ENCODE data around the gene ABCA13.

ABCA13 gene

GRCh38 chr7:48443051-48443450 lies 271.8 kb downstream of the ABCA13 start:
- DNase-seq = no peak

- DNase-seq = no peak
Measured at GRCh38 chr7:48446721-48447120, 275.5 kb downstream of the ABCA13 start.

DNA sequence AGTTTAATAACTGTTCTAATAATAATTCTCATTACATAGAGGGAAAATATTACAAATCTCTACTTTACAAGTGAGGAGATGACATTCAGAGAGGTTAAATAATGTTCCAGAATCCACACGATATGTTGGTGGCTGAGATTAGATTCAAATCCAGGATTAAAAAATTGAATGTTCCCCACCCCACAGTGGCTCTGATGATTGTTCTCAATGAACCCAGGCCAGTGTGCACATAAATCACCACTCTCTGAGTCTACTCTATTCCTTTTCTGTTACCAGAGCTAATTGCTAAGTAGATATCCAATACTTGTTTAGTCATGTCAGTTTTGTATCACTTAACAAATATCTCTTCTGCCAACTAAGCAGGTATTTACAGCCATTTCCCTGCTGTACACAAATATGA lies 281.0 kb downstream of the ABCA13 start:
- peak; percentile 28 for DNase-seq

GRCh38 chr7:48454750-48455192 lies 283.5 kb downstream of the ABCA13 start:
- no peak for DNase-seq

DNA sequence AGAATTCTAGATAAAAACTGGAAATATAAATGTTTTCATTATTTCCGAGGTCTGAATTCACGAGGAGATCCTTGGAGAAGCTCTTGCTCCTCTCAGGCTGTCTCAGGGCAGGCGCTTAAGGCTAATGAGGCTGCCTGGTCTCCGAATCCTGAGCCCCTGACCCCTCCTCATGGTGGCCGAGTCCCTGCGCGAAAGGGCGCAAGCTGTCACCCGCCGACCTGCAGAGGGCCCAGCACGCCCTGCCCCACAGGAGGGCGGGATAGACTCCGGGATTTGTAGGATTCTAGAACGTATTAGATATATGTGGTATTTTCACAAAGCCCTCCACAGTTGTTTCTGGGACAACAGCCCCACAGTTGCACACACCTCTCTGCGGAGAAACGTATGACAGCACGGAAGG lies 284.1 kb downstream of the ABCA13 start:
- DNase-seq = no peak

DNA sequence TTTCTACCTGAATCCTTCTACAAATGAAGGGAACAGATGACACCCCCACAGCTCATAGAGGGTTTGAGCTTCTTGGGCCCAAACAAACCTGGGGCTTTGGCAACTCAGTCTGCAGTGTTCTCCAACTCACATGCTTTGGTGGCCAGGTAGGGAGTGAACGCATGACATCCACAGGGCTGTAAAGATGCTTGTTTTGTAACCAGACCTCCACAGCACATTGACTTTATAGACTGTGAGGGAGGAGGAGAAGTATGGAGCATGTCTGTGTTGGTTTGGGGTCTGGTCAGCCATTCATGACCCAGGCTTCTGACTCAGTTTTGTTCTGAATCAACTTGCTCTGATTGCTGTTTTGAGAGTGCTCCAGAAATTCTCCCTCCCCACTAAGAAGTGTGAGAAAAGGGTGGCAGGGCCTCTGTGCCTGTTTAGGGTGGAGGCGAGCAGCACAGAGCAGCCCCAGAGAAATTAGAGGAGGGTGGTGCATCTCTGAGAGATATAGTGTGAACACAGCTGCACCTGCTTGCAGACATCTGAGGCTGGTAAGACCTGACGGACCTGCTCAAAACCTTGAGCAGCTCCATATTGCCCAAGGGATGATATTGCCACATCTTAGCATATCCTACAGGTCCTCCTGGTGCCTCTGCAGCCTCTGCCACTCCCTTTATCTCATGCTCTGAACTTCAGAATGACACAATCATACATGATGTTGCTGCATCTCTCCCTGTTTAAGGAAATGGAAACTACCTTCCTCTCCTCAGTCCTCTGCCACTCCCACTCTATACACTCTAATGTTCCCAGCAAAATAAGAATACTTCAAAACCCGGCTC lies 287.7 kb downstream of the ABCA13 start:
- DNase-seq = no peak

DNA sequence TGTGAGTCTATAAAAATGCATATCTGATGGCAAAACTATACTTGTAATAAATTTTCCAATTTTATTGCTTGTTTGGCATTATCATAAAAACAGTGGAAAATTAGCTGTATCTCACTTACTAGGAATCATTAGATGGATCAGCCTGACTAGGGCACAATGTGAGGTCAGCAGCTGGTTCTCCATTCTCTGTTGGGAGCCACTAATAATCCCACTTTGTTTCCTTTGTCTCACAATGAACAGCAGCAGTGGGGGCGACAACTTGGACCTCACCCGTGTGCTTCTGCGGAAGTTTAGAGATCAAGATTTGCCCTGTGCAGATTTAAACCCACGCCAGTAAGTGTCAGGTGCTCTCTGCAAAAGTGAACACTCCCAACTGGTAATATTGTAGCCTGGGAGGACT lies 295.5 kb downstream of the ABCA13 start:
- no peak for DNase-seq

DNA sequence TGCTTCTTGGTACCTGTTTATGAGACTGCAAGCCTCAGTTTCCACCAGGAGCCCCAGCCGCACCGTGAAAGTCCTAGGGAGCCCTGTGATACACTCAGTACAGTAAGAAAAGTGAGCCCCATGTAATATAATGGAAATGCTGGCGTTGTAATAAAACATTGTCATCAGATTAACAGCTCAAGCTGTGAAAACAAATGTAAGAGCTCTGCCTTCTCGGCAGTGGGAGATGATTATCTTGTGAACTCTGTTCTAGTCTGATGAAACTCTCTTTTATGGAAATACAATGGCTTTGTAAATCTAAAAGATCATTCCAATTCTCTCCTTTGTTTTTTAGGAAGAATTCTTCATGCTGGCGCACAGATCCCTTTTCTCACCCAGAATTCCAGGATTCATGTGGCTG lies 299.9 kb downstream of the ABCA13 start:
- DNase-seq = peak; percentile 12

- DNase-seq = no peak
Measured at GRCh38 chr7:48472640-48473039, 301.4 kb downstream of the ABCA13 start.

DNA sequence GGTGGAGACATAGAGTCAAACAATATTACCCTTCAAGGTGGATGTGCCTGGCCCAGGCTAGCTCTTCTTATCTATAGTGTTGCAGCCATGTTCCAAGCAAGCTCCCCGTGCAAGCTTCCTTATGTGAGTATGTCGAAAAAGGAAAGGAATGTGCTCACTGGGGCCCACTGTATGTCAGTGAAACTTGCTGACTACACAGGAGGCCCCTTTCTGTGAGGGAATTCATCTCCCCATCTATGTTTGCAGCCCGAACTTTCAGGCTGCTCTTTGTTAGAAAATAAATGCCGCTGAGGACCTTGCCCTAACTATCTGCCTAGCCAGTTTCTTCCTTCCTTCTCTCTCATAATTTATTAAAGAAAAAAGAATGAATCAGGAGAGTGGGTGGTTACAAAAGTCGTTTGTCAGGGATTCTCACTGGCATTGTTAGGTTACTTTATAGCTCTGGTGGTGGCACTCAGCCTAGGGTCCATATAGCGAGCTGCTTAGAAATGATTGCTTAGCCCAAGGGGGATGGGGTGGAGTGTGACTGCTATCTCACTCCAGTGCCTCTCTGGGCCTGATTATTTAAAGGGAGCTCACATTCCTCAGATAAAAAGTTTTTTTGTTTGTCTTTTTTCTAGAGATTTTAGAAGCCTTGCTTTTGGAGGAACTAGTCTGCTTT lies 302.1 kb downstream of the ABCA13 start:
- DNase-seq = no peak

DNA sequence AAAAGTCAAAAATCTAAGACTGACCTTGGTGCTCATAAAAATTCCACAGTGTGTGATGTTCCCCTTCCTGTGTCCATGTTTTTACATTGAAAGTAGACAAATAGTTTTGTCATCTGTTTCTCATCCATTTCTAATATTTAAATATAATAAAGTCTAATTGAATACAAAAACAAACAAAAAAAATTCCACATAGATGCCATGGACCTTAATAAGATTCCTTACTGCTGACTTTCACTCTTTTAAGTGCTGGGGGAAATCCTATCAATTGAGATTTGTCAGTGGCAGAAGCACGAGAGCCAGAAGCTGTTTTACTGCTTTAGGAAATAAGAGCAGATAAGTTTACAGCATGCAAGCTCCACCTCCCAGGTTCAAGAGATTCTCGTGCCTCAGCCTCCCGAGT lies 310.0 kb downstream of the ABCA13 start:
- DNase-seq = no peak

GRCh38 chr7:48497521-48497920 lies 326.3 kb downstream of the ABCA13 start:
- DNase-seq = no peak

- DNase-seq = no peak
Measured at GRCh38 chr7:48502021-48502420, 330.8 kb downstream of the ABCA13 start.

DNA sequence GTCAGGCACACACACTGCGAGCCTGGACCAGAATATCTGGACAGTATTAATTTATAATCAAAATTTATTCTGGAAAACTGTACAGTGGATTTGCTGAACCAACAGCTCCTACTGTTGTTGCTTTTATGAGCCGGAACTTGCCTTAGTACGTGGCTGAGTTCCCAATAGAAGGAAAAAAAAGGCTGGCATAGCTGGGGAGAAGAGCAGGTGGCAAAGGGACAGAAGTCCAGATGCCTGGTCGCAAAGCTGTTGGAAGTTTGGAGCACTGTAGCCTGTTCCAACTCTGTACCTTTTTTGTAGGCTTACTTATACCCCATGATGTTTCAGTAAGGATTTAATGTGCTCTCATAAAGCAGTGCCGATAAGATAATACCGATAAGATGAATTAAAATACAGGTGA lies 333.8 kb downstream of the ABCA13 start:
- no peak for DNase-seq

DNA sequence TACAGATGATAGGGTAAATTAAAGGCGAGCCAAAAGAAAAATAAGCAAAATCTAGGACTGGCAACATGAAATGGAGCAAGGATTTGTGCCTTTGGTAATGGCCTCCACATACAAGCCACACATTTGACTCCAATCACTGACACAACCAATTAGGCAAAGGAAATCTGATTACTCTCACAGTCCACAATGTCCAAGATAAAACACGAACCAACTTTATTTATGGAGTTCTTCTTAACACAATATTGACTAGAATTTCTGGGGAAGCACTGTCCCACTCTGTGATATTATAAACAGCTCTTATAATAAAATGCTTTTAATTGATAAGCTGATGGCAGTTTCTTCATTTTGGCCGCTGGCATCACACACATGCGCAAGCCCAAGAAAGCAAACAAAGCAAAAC lies 334.2 kb downstream of the ABCA13 start:
- DNase-seq = no peak

GRCh38 chr7:48506569-48506968 lies 335.3 kb downstream of the ABCA13 start:
- DNase-seq = no peak

DNA sequence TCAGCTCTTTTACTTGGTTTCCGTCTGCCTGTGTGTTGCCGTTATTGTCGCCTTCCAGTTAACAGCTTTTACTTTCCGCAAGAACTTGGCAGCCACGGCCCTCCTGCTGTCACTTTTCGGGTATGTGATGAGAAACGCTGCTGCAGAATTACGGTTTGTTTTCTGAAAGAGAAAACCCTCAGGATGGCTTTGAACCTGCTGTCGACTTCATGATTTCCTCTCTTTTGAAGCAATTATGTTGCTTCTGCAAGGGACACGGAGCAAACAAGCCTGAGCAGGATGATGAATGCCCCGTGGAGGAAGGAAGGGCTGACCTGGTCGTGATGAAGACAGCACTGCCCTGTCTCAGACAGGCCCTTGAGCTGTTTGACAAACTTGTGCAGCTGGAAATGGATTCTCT lies 339.8 kb downstream of the ABCA13 start:
- peak; percentile 20 for DNase-seq

DNA sequence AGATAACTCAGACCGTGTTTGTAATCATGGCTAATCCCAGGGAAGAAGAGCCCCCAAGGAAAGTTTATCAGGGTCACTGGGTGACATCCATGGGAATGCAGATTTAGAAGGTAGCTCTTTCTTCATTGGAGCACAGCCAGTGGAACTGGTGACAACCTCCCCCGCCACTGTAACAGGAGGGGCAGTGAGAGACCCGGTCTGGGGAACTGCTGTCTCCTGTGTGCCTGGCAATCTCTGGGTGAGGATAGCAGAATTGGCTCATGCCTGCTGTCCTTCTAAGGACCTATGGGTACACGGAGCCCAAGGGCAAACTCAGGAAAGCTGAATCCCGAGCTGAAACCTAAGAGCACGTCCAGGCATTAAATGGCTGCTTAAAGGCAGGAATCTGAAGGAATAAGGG lies 341.6 kb downstream of the ABCA13 start:
- no peak for DNase-seq

GRCh38 chr7:48515171-48515570 lies 343.9 kb downstream of the ABCA13 start:
- DNase-seq = no peak

DNA sequence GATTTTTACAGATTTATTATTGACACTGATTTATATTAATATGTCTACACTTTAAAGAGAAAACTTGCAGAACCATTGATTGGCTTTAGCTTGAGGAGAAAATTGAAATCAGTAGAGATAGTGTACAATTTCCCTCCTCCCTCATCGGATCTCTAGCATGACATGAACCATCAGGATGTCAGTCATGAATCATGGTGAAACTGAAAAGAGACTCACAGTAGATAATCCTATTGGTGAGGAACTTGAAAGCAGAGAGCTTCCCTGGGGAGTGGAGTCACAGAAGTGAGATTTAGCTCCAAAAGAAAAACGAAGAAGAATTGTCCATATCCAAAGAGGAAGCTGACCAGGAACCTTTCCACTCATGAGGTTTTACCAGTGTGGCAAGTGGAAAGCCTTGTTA lies 346.8 kb downstream of the ABCA13 start:
- DNase-seq = no peak

- DNase-seq = no peak
Measured at GRCh38 chr7:48522692-48523091, 351.4 kb downstream of the ABCA13 start.

DNA sequence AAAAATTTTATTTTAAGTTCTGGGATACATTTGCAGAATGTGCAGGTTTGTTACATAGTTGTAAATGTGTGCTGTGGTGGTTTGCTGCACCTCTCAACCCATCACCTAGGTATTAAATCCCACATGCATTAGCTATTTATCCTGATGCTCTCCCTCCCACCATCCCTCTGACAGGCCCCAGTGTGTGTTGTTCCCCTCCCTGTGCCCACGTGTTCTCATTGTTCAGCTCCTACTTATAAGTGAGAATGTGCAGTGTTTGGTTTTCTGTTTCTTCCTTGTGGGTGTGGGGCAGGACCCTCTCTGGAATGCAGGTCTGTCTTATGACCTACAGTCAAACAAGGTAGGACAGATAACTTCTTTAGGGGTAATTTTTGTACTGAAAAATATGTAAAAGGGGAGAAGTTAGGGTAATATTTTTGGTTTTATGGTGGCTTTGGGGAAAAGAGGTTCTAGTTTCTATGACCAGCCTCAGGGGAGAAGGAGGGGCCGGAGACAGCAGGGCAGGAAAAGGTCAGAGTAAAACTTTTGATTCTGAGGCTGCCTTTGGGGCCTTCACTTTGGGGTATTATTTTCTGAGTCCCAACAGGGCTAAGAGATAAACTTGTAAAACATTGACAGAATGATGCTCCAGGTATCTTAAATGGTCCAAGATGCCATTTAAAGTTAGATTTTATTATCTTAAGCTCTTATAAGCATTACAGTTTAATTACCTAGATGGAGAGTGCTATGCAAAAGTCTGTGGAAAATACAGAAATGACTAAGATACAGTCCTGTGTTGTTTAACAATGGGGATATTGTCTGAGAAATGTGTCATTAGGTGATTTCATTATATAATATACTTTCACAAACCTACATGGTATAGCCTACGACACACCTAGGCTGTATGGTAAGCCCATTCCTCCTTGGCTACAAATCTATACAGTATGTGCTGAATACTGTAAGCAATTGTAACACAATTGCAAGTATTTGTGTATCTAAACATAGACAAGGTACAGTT lies 354.8 kb downstream of the ABCA13 start:
- DNase-seq = no peak

- DNase-seq = peak; percentile 4
Measured at GRCh38 chr7:48528646-48529045, 357.4 kb downstream of the ABCA13 start.

Data from NCI-H69 (cell line).